ENCODE measurements around the gene NDUFA11. TPM values are rescaled to one million over a fixed set of nuclear protein-coding genes. Genes with fewer than 3 reads are reported as not detected.

NDUFA11 gene
- total RNA-seq, 2 experiments from 2014 or later, result 94.3 to 96.7 TPM

DNA sequence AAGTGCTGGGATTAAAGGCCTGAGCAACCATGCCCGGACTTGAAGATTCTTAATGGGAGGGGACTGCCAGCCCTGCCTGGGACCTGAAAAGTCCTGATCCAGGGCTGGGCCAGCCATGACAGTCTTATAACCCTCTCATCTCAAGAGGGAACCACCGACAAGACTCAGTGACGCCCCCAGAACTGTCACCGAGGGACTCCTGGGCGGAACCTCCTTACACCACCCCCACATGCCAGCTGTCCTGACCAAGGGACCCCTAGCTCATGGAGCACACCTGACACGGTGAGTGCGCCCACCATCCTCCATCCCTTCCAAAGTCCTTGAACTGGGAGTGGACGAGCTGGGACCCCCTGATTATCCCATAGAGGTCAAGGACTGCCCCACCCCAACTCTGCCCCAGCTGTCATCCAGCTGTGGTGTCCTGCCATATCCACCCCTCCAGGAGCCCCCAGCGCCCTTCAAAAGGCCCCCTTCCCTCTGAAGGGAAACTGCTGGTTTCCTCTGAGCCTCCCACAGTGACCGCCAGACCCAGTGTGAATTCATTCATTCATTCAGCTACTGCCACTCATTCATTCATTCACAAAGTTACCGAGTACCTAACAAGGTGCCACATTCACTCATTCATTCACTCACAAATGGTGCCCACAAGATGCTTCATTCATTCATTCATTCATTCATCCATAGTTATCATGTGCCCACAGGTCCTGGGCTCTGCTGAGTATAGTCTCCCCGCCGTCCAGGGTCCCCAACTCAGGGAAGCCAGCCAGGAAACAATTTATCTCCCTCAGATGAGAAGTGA lies 3.7 kb downstream of the NDUFA11 start:
- Mint-ChIP-seq H3K9me3 (no peaks in the 10 kb centered on the region), H3K27me3 (no peaks in the 10 kb centered on the region), H3K4me1 (ENCODE audit: low read depth) (peaks cover 25% of the 10 kb centered on the region), H3K27ac (peak overlapping the region; percentile 39), H3K36me3 (ENCODE audit: low read depth) (peaks cover 41% of the 10 kb centered on the region), H3K4me3 (no peak overlapping the region)
- H3K27ac ChIP-seq (ENCODE audit: low read depth in 1 of 2, low read length in 2 of 2), result no peak overlapping the region
- CTCF ChIA-PET, result interaction anchor here (1.4 kb wide), 1 partner anchor 96 kb away, joined by 3 read pairs; no protein-coding TSS in a partner anchor
- ATAC-seq (ENCODE audit: poor library complexity), result no peak
- H3K9me3 ChIP-seq (ENCODE audit: control insufficient read depth in 1 of 2, insufficient read depth in 1 of 2, low read length in 2 of 2), result no peaks in the 10 kb centered on the region
- H3K36me3 ChIP-seq (ENCODE audit: insufficient read depth, low read length), result peaks cover 22% of the 10 kb centered on the region
- DNase-seq, result no peak
- H3K4me3 ChIP-seq (ENCODE audit: low read length), result no peak overlapping the region
- H3K27me3 ChIP-seq (ENCODE audit: control insufficient read depth in 1 of 2, insufficient read depth in 2 of 2, low read length in 2 of 2), result no peaks in the 10 kb centered on the region
- POLR2A ChIA-PET, result interaction anchor here (1.1 kb wide), 1 partner anchor 109 kb away, joined by 3 read pairs; the partner anchor contains the start of gene DUS3L
- TF ChIP-seq, protein P1, sequence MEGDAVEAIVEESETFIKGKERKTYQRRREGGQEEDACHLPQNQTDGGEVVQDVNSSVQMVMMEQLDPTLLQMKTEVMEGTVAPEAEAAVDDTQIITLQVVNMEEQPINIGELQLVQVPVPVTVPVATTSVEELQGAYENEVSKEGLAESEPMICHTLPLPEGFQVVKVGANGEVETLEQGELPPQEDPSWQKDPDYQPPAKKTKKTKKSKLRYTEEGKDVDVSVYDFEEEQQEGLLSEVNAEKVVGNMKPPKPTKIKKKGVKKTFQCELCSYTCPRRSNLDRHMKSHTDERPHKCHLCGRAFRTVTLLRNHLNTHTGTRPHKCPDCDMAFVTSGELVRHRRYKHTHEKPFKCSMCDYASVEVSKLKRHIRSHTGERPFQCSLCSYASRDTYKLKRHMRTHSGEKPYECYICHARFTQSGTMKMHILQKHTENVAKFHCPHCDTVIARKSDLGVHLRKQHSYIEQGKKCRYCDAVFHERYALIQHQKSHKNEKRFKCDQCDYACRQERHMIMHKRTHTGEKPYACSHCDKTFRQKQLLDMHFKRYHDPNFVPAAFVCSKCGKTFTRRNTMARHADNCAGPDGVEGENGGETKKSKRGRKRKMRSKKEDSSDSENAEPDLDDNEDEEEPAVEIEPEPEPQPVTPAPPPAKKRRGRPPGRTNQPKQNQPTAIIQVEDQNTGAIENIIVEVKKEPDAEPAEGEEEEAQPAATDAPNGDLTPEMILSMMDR (IDR thresholded peaks at IDR 0.05), result no peak
- intact Hi-C loops (cut with DNase I, micrococcal nuclease), result loop anchor here in 1 of 2 experiments (5.0 to 10.0 kb wide), 2 partner anchors 108 to 475 kb away; partner anchors contain the start of genes ALKBH7, DUS3L and PSPN
- H3K4me1 ChIP-seq (ENCODE audit: insufficient read depth, low read length), result peaks cover 33% of the 10 kb centered on the region

DNA sequence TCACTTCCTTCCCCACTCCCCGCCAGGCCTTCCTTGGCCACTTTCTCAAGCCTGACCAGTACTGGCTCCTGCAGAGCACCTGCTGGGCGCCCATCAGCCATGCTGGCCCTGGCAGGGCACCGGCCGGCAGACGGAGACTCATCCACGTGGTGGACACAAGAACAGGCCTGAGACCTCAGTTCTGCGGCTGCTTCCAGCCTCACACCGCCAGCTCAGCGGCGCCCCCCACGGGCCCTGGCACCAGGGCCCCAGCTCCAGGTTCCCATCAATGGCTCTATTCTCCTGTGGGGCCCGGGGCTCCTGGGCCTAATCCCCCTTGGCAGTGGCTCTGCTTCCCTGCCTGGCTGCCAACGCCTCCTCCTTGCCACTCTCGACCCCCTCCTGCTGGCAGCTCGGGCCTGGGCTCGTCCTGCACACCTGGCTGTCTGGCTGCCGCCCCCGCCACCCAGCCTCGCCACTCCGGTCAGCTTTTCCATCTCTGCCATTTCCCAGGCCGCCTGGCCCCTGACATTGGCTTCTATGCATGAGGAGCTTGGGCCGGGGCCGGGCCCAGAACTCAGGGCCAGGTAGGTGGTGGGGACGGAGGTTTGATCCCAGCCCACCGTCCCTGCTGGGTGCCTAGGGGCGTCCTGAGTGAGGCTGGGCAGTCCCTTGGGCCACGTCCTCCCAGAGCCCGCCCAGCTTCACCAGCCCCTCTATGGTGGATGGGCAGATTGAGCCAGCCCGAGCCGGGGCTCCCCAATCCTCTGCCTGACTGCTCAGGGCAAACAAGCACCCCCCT lies 6.2 kb downstream of the NDUFA11 start:
- Histone ChIP-seq H3K27ac (ENCODE audit: low read depth in 1 of 2, low read length in 2 of 2) (no peak overlapping the region), H3K27me3 (ENCODE audit: control insufficient read depth in 1 of 2, insufficient read depth in 2 of 2, low read length in 2 of 2) (no peaks in the 10 kb centered on the region), H3K4me1 (ENCODE audit: insufficient read depth, low read length) (peaks cover 18% of the 10 kb centered on the region), H3K36me3 (ENCODE audit: insufficient read depth, low read length) (peaks cover 30% of the 10 kb centered on the region), H3K9me3 (ENCODE audit: control insufficient read depth in 1 of 2, insufficient read depth in 1 of 2, low read length in 2 of 2) (no peaks in the 10 kb centered on the region), H3K4me3 (ENCODE audit: low read length) (no peak overlapping the region)
- ChIA-PET POLR2A (no interaction called here), CTCF (no interaction called here)
- TF ChIP-seq, protein P1 (IDR thresholded peaks at IDR 0.05), result no peak
- no peak for ATAC-seq (ENCODE audit: poor library complexity)
- Mint-ChIP-seq H3K36me3 (ENCODE audit: low read depth) (peaks cover 24% of the 10 kb centered on the region), H3K27ac (no peak overlapping the region), H3K9me3 (no peaks in the 10 kb centered on the region), H3K4me1 (ENCODE audit: low read depth) (peaks cover 6% of the 10 kb centered on the region), H3K4me3 (no peak overlapping the region), H3K27me3 (no peaks in the 10 kb centered on the region)
- intact Hi-C loops (cut with DNase I, micrococcal nuclease), result no loop called here
- no peak for DNase-seq

DNA sequence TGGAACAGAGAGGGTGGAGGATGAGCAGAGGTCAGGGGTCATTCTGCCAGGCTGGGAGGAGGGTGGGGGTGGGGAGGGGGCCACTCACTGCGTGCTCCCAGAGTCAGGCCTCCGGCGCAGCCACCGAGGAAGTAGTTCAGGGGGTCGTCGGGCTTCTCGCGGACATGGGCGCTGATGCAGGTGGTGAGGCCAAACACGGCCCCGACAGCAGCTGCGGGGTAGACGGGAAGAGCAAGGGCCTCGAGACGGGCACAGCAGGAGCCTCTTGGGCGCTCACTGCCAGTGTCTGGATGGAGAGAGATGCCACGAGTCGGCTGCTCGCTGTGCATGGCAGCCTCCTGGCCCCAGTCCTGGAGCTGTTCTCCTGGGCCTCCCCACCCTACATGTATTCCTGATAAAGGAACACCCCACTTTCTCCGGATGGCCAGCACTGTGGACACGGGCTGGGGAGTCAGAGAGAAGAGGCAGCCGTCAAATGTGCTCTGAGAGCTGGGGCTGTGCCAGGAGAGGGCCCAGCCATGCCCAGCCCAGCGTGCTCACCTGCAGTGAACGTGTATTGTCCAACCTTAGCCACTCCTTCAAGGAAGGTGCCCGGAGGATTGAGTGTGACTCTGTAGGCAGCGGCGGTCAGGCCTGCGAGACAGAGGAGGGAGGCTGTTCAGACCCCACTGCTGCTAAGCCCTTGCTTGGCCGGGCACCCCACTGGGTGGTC lies 7.1 kb downstream of the NDUFA11 start:
- DNase-seq, result no peak

More for the DNA sequence above, 7.1 kb downstream of the NDUFA11 start:
- H3K4me3 Mint-ChIP-seq, result no peak overlapping the region
- H3K36me3 Mint-ChIP-seq (ENCODE audit: low read depth), result peaks cover 24% of the 10 kb centered on the region
- no peaks in the 10 kb centered on the region for H3K27me3 Mint-ChIP-seq
- Histone ChIP-seq H3K4me1 (ENCODE audit: insufficient read depth, low read length) (peaks cover 23% of the 10 kb centered on the region), H3K27me3 (ENCODE audit: control insufficient read depth in 1 of 2, insufficient read depth in 2 of 2, low read length in 2 of 2) (no peaks in the 10 kb centered on the region), H3K9me3 (ENCODE audit: control insufficient read depth in 1 of 2, insufficient read depth in 1 of 2, low read length in 2 of 2) (peaks cover 0 to 7% of the 10 kb centered on the region in 2 experiments), H3K36me3 (ENCODE audit: insufficient read depth, low read length) (peaks cover 30% of the 10 kb centered on the region), H3K4me3 (ENCODE audit: low read length) (no peak overlapping the region), H3K27ac (ENCODE audit: low read depth in 1 of 2, low read length in 2 of 2) (no peak overlapping the region)
- peaks cover 6% of the 10 kb centered on the region for H3K4me1 Mint-ChIP-seq (ENCODE audit: low read depth)
- TF ChIP-seq, protein P1 (IDR thresholded peaks at IDR 0.05), result no peak
- no peaks in the 10 kb centered on the region for H3K9me3 Mint-ChIP-seq
- POLR2A ChIA-PET, result no interaction called here
- no peak overlapping the region for H3K27ac Mint-ChIP-seq
- ATAC-seq (ENCODE audit: poor library complexity), result no peak
- CTCF ChIA-PET, result no interaction called here
- intact Hi-C loops (cut with DNase I, micrococcal nuclease), result no loop called here
